Activated T-cell treated with anti-CD3 and anti-CD28 coated beads for 1 hour (primary cell): Measurements from ENCODE around the gene PPRC1.
"Not testable (repeated sequence)": the region's sequence is repeated elsewhere in the genome, so short reads cannot be mapped to it uniquely, and the experiment has no call there.

ENCODE experiments used
- DNase-seq: peaks from one replicate; pipeline ENCODE4 v3.0.0-alpha.2; 2020; ENCODE audit warnings: low read depth

PPRC1 gene

DNA sequence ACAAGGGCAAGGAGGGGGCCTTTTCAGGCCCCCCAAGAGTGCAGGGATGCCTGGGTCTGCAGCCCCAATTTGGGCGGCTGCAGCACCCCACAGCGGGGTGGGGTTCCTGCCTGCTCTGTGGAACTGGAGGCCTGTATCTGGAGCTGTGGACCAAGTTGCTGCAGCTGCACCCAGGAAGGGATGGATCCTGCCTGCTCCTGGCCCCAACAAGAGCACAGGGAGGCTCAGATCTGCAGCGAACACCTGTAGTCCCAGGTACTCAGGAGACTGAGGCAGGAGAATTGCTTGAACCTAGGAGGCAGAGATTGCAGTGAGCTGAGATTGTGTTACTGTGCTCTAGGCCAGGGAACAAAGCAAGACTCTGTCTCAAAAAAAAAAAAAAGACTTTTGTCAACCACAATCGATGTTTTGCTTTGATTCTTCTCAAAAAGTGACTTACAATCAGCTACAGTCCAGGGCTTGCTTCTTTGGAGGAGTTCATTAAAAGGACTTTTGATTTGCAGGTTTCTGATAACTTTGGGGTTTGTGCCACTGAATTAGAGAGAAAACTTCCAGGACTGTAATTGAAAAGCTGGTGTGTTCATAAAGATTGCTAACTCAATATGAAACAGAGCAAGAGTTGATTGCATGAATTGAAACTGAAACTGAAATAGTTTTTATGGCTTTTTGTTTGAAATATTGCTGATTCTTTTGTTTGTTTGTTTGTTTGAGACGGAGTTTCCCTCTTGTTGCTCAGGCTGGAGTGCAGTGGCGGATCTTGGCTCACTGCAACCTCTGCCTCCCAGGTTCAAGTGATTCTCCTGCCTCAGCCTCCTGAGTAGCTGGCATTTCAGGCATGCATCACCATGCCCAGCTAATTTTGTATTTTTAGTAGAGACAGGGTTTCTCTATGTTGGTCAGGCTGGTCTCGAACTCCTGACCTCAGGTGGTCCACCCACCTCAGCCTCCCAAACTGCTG, 56.4 kb downstream of the PPRC1 start:
- DNase-seq = not testable (repeated sequence)

DNA sequence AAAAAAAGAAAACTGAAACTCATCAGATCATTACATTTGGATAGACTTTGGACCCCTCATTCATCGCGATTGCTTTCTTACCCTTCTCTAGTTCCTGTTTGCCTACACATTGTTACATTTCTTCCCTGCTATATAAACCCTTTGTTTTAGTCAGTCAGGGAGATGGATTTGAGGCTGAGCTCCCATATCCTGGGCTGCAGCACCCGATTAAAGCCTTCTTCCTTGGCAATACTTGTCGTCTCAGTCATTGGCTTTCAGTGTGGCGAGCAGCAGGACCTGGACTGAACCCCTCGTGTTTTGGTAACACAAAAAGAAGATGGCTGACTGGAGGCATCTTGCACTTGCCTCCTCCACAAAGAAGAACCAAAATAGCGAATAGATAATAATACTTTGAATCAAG, 59.1 kb downstream of the PPRC1 start:
- no peak for DNase-seq

DNA sequence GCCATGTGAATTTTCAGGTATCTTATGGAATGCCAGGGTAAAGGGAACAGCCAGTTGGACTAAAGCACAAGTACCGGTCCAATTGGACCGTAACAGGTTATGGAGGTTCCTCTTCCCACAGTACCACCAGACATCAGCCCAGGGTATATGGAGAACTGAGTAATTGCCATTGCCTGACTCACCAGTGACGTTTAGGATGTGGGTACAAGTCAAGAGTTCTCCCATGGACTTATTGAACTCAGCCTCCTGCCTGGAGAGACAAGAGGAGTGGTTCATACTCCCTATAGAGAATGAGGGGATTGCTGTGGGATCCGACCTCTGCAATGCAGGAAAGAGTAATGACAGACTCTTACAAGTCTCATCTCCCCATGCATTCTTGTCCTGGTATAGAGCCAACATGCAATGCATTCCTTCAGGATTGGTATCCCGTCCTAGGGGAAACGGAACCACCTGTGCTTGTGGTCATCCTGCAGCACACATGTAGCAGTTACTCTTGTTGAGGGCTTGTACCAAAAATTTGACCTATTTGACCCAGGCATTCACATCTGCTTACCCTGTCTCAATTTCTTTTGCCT, 62.5 kb downstream of the PPRC1 start:
- no peak for DNase-seq

DNA sequence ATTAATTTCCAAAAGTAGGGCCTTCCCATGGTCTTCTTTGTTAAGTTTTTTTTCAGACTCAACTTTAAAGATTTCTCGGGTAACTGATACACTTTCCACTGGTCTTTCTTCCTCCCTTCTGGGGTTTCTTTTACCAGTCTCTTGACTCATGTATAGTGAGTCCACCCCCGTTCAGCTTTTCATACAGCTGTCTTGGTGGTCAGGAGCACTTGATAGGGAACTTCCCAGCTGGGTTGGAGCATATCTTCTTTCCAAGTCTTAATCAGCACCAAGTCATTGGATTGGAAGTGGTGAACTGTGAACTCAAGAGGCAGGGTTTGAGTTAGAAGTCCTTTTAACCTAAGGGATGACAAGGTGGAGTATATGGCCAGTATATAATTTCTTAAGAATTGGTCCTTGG, 64.1 kb downstream of the PPRC1 start:
- DNase-seq = no peak

DNA sequence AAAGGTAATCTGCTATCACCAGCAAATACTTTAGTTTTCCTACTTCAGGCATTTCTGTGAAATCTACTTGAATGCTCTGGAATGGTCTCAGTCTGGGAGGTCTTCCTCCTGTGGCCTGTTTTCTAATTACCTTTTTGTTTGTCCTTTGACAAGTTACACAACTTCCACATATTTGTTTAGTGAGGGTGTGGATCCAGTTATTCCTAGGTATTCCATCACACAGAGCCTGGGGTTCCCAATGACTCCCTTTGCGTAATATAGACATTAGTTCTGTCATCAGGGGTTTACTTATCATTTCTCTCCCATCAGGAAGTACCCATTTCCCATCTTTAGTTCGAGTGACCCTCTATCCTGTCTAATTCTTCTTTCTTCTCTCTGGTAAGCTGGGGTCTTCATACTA, 65.2 kb downstream of the PPRC1 start:
- DNase-seq = no peak
